ENCODE measurements around the gene ZNF717. TPM values are rescaled to one million over a fixed set of nuclear protein-coding genes. Genes with fewer than 3 reads are reported as not detected.
"Not testable (repeated sequence)": the region's sequence is repeated elsewhere in the genome, so short reads cannot be mapped to it uniquely, and the experiment has no call there.

ZNF717 gene
- total RNA-seq, 1 donor from 2014 or later: 7.9 TPM

DNA sequence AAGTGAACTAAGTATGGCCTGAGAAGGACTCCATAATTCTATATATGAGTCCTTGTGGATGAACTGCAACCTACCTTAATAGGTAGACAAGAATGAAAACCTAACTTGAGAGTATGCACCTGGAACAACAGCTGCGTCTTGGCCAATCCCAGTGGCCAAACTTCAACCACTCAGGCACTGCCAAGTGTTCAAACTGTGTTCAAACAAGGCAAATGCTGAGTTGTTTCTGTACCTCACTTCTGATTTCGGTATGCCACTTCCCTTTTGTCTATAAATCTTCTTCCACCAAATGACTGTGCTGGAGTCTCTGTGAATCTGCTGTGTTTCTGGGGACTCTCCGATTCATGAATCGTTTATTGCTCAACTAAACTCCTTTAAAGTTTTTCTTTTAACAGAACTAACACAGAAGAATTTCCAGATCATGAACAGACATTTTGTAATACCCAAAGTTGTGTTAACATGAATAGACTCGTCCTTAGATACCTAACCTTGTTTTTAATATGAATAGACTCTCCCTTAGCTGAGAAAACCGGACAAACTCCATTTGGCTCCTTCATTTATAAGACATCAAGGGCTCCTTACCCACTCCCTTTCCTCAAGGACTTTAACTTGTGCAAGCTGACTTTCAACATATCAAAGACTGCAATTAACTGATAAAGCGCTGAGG is 4.1 kb downstream of the ZNF717 start:
- peaks cover 12% of the 10 kb centered on the region for H3K4me1 ChIP-seq
- no peak for DNase-seq
- no peak overlapping the region for H3K27ac ChIP-seq (replicated peaks)
- H3K9me3 ChIP-seq (replicated peaks): peaks cover 28% of the 10 kb centered on the region
- intact Hi-C loops (cut with micrococcal nuclease): no loop called here
- TF ChIP-seq, protein P1, sequence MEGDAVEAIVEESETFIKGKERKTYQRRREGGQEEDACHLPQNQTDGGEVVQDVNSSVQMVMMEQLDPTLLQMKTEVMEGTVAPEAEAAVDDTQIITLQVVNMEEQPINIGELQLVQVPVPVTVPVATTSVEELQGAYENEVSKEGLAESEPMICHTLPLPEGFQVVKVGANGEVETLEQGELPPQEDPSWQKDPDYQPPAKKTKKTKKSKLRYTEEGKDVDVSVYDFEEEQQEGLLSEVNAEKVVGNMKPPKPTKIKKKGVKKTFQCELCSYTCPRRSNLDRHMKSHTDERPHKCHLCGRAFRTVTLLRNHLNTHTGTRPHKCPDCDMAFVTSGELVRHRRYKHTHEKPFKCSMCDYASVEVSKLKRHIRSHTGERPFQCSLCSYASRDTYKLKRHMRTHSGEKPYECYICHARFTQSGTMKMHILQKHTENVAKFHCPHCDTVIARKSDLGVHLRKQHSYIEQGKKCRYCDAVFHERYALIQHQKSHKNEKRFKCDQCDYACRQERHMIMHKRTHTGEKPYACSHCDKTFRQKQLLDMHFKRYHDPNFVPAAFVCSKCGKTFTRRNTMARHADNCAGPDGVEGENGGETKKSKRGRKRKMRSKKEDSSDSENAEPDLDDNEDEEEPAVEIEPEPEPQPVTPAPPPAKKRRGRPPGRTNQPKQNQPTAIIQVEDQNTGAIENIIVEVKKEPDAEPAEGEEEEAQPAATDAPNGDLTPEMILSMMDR (IDR thresholded peaks at IDR 0.05; ENCODE audit: borderline replicate concordance): no peak
- H3K4me3 ChIP-seq: no peak overlapping the region
- peaks cover 38% of the 10 kb centered on the region for H3K36me3 ChIP-seq
- no peaks in the 10 kb centered on the region for H3K27me3 ChIP-seq (ENCODE audit: low read depth)

DNA sequence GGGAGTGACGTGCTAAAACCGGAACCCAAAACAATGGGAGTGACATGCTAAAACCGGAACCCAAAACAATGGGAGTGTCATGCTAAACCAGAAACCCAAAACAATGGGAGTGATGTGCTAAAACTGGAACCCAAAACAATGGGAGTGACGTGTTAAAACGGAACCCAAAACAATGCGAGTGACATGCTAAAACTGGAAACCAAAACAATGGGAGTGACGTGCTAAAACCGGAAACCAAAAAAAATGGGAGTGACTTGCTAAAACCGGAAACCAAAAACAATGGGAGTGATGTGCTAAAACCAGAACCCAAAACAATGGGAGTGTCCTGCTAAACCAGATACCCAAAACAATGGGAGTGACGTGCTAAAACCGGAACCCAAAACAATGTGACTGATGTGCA is 7.6 kb downstream of the ZNF717 start:
- DNase-seq; H3K27me3 ChIP-seq (ENCODE audit: low read depth); H3K4me1 ChIP-seq; H3K4me3 ChIP-seq; H3K27ac ChIP-seq (replicated peaks); intact Hi-C loops (cut with micrococcal nuclease): not testable (repeated sequence)
- peaks cover 38% of the 10 kb centered on the region for H3K9me3 ChIP-seq (replicated peaks)
- H3K36me3 ChIP-seq: peaks cover 48% of the 10 kb centered on the region

DNA sequence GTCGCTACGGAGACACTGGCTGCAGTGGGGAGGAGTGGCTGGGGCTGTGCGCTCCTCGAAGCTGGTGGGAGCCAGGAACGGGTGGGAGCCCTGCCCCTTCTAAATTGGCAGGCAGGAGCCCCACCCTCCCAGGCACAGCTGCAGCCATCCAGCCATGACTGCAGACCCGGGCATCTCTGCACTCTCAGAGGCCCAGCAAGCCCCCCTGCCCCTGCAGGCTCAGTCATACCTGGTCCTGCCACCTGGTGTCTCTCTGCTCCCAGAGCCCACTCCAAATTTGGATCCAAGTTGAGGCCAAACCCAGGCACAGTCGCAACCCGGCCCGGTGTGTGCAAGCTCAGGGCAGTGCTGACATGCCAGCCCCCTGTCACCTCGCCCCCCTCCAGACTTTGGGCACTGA is 13.7 kb downstream of the ZNF717 start:
- H3K9me3 ChIP-seq (replicated peaks): peaks cover 45% of the 10 kb centered on the region
- H3K27me3 ChIP-seq (ENCODE audit: low read depth); H3K27ac ChIP-seq (replicated peaks); intact Hi-C loops (cut with micrococcal nuclease); DNase-seq; H3K4me3 ChIP-seq; H3K4me1 ChIP-seq: not testable (repeated sequence)
- peaks cover 60% of the 10 kb centered on the region for H3K36me3 ChIP-seq

DNA sequence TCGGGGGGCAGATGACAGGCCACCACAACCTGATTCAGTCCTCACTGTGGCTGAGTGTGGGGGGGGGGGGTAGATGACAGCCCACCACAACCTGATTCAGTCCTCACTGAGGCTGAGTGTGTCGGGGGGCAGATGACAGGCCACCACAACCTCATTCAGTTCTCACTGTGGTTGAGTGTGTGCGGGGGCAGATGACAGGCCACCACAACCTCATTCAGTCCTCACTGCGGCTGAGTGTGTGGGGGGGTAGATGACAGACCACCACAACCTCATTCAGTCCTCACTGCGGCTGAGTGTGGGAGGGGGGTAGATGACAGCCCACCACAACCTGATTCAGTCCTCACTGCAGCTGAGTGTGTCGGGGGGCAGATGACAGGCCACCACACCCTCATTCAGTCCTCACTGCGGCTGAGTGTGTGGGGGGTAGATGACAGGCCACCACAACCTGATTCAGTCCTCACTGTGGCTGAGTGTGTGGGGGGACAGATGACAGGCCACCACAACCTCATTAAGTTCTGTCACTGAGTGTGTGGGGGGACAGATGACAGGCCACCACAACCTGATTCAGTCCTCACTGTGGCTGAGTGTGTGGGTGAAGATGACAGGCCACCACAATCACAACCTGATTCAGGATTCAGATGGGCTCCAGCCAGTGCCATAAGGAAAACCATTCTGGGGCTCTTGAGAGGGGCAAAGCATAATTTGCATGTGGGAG is 16.9 kb downstream of the ZNF717 start:
- intact Hi-C loops (cut with micrococcal nuclease): no loop called here
- no peak for DNase-seq
- no peaks in the 10 kb centered on the region for H3K27me3 ChIP-seq (ENCODE audit: low read depth)
- H3K9me3 ChIP-seq (replicated peaks): peaks cover 66% of the 10 kb centered on the region
- no peak overlapping the region for H3K27ac ChIP-seq (replicated peaks)
- TF ChIP-seq, protein P1 (IDR thresholded peaks at IDR 0.05; ENCODE audit: borderline replicate concordance): no peak
- H3K4me1 ChIP-seq: no peaks in the 10 kb centered on the region
- H3K4me3 ChIP-seq: no peak overlapping the region
- peaks cover 64% of the 10 kb centered on the region for H3K36me3 ChIP-seq

DNA sequence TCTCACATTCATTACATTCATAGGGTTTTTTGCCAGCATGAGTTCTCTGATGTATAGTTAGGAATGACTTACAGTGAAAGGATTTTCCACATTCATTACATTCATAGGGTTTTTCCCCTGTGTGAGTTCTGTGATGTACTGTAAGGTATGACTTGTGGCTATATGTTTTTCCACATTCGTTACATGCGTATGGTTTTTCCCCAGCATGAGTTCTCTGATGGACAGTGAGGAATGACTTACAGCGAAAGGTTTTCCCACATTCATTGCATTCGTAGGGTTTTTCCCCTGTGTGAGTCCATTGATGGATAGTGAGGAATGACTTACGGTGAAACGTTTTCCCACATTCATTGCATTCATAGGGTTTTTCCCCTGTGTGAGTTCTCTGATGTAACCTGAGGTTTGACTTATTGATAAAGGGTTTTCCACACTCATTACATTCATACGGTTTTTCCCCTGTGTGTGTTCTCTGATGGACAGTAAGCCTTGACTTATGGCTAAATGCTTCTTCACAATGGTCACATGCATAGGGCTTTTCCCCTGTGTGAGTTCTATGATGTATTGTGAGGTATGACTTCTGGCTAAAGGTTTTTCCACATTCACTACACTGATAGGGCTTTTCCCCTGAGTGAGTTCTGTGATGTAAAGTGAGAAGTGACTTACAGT is 47.4 kb downstream of the ZNF717 start:
- Histone ChIP-seq H3K4me1 (no peaks in the 10 kb centered on the region), H3K27ac (replicated peaks) (no peak overlapping the region), H3K27me3 (ENCODE audit: low read depth) (no peaks in the 10 kb centered on the region), H3K36me3 (peaks cover 96% of the 10 kb centered on the region), H3K9me3 (replicated peaks) (peaks cover 100% of the 10 kb centered on the region), H3K4me3 (no peak overlapping the region)
- TF ChIP-seq, protein P1 (IDR thresholded peaks at IDR 0.05; ENCODE audit: borderline replicate concordance): no peak
- no peak for DNase-seq
- intact Hi-C loops (cut with micrococcal nuclease): no loop called here

DNA sequence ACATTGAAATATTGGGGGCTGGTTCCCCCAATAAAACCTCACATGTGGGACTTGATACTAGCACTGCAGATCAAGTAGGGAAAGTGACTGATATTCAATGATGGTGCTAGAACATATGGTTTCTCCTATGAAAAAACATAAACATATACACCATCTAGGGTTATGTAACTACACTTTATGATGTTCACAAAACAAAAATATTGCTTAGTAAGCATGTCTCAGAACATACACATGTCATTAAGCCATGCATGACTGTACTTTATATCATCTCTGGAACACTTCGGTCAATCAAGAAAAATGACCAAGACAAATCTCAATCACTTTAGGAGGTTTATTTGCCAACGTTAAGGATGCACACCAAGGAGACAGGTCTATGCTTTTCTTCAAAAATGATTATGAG is 57.4 kb downstream of the ZNF717 start:
- Histone ChIP-seq H3K36me3 (peaks cover 88% of the 10 kb centered on the region), H3K27ac (replicated peaks) (no peak overlapping the region), H3K27me3 (ENCODE audit: low read depth) (no peaks in the 10 kb centered on the region), H3K9me3 (replicated peaks) (peaks cover 100% of the 10 kb centered on the region), H3K4me1 (no peaks in the 10 kb centered on the region), H3K4me3 (no peak overlapping the region)
- TF ChIP-seq, protein P1 (IDR thresholded peaks at IDR 0.05; ENCODE audit: borderline replicate concordance): no peak
- no peak for DNase-seq
- intact Hi-C loops (cut with micrococcal nuclease): no loop called here
